GM10266 (cell line): ENCODE results near the gene ABCA10.
A peak's percentile ranks its signal among the peaks of the same experiment; 100 is the strongest.

Source experiments
- DNase-seq: peaks from one replicate; pipeline ENCODE4 v3.0.0; 2012; ENCODE audit errors: extremely low spot score
- CTCF ChIP-seq: IDR thresholded peaks from 2 replicates; pipeline ENCODE4 v1.5.1; 2012; ENCODE audit warnings: mild to moderate bottlenecking, low read depth; ENCODE audit not compliant: control insufficient read depth, insufficient read depth; ENCODE audit errors: missing control alignments

ABCA10 gene

GRCh38 chr17:69236946-69237345 is 8.3 kb upstream of the ABCA10 start:
- TF ChIP-seq CTCF: no peak
- no peak for DNase-seq

GRCh38 chr17:69236464-69236863 is 7.8 kb upstream of the ABCA10 start:
- TF ChIP-seq CTCF: no peak
- DNase-seq: no peak

- peak; percentile 41 for DNase-seq
- peak; percentile 61 for TF ChIP-seq CTCF
These were observed 6.9 kb upstream of the ABCA10 start for GRCh38 chr17:69235338-69236058.

- DNase-seq: no peak
- no peak for TF ChIP-seq CTCF
These were observed 4.0 kb upstream of the ABCA10 start for GRCh38 chr17:69232650-69233049.

GRCh38 chr17:69231521-69231920 is 2.9 kb upstream of the ABCA10 start:
- TF ChIP-seq CTCF: no peak
- DNase-seq: no peak

GRCh38 chr17:69230939-69231338 is 2.3 kb upstream of the ABCA10 start:
- no peak for TF ChIP-seq CTCF

GRCh38 chr17:69228018-69228417 is 606 bp downstream of the ABCA10 start:
- TF ChIP-seq CTCF: no peak
- DNase-seq: no peak

More at GRCh38 chr17:69230939-69231338, 2.3 kb upstream of the ABCA10 start:
- no peak for DNase-seq
